A673 (cell line): Measurements from ENCODE around the gene SKA2. TPM values are rescaled to one million over a fixed set of nuclear protein-coding genes. Genes with fewer than 3 reads are reported as not detected.
"Not testable (repeated sequence)": the region's sequence is repeated elsewhere in the genome, so short reads cannot be mapped to it uniquely, and the experiment has no call there.

Experiments used
- BruUV-seq: library from RNA; stranded (reverse); fragments of 400-500 nt; replicated peaks from 2 replicates; lab custom pipeline; 2021; lab: Mats Ljungman, UMichigan
- CTCF ChIA-PET: fragments of 300-600 bp; sonication (Branson Sonifier 250); formaldehyde crosslinking; loops from one replicate; lab custom pipeline; 2022; ENCODE audit warnings: antibody characterized with exemption; lab: Charles Lee
- POLR2A ChIA-PET: fragments of 300-600 bp; sonication (Branson Sonifier 250); formaldehyde crosslinking; loops from one replicate; lab custom pipeline; 2022; ENCODE audit warnings: antibody characterized with exemption; ENCODE audit not compliant: low non-redundant PET; lab: Charles Lee
- DNase-seq: peaks from one replicate; pipeline ENCODE4 v3.0.0-alpha.2; 2015; ENCODE audit warnings: low spot score
- H3K27ac ChIP-seq: fragments of 200-600 bp; sonication (generic); 2 replicates; pipeline ENCODE4 v1.5.1; 2016; ENCODE audit warnings: mixed run types, low read depth, mild to moderate bottlenecking, mixed read lengths, antibody characterized with exemption, low read length; ENCODE audit not compliant: poor library complexity, severe bottlenecking
- H3K27me3 ChIP-seq: fragments of 200-600 bp; sonication (generic); replicated peaks from 2 replicates; pipeline ENCODE4 v1.6.1; 2017; ENCODE audit warnings: mixed run types, low read depth, mild to moderate bottlenecking, mixed read lengths, antibody characterized with exemption, low read length; ENCODE audit not compliant: insufficient read depth, poor library complexity
- H3K36me3 ChIP-seq: fragments of 200-600 bp; sonication (generic); 2 replicates; pipeline ENCODE4 v1.6.1; 2016; ENCODE audit warnings: mixed run types, mild to moderate bottlenecking, mixed read lengths, antibody characterized with exemption, low read length; ENCODE audit not compliant: insufficient read depth, poor library complexity, severe bottlenecking
- H3K4me1 ChIP-seq: fragments of 200-600 bp; sonication (generic); 2 replicates; pipeline ENCODE4 v1.6.1; 2017; ENCODE audit warnings: mixed run types, mild to moderate bottlenecking, mixed read lengths, antibody characterized with exemption, low read length; ENCODE audit not compliant: insufficient read depth, poor library complexity, severe bottlenecking
- H3K4me3 ChIP-seq: fragments of 200-600 bp; sonication (generic); 2 replicates; pipeline ENCODE4 v1.5.1; 2016; ENCODE audit warnings: low read depth, mixed run types, mild to moderate bottlenecking, mixed read lengths, low read length; ENCODE audit not compliant: poor library complexity, severe bottlenecking
- H3K9me3 ChIP-seq: fragments of 200-600 bp; sonication (generic); 2 replicates; pipeline ENCODE4 v1.6.1; 2016; ENCODE audit warnings: mixed run types, low read depth, mild to moderate bottlenecking, mixed read lengths, antibody characterized with exemption, low read length; ENCODE audit not compliant: poor library complexity, severe bottlenecking
- EZH2 ChIP-seq: fragments of 200-600 bp; sonication (generic); IDR thresholded peaks from 2 replicates; pipeline ENCODE4 v1.6.1; 2017; ENCODE audit warnings: borderline replicate concordance, low read depth, mild to moderate bottlenecking, mixed read lengths, antibody characterized with exemption, low read length; ENCODE audit not compliant: poor library complexity, severe bottlenecking
- intact Hi-C: fragments of 100-400 bp; cut with micrococcal nuclease; formaldehyde crosslinking; loops from one replicate; pipeline ENCODE4 v1.10.0; 2022; ENCODE audit not compliant: unreplicated experiment
- total RNA-seq: library from RNA; stranded (reverse); gene quantifications from 2 replicates; pipeline ENCODE4 v1.2.3, GENCODE V29; 2021
- TF ChIP-seq, protein P1 (sequence below): fragments of 300-800, 200-600 bp; sonication (generic); conservative IDR thresholded peaks from 2 replicates; pipeline ENCODE4 v1.5.1; 2017; ENCODE audit warnings: low read depth, mild to moderate bottlenecking, antibody characterized with exemption, low read length, moderate library complexity, mixed read lengths

Gene SKA2
- total RNA-seq, 1 experiment from 2014 or later = 127 TPM

DNA sequence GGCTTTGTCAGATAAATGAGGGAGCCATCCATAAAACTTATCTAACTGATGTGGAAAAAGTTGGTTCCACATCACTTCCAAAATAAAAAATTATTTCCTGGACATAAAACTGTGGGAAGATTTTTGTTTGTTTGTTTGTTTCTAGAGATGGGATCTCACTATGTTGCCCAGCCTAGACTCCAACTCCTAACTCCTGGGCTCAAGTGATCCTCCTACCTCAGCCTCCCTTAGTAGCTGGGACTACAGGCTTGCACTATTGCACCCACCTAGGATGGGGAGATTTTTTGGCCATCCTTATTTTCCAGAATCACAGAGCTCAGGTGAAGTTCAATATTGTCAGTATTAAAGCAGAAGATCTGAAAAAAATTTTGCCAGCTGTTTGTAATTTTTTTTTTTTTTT lies 31.0 kb upstream of the SKA2 start:
- Histone ChIP-seq H3K9me3 (no peaks in the 10 kb centered on the region), H3K27ac (no peak overlapping the region), H3K36me3 (peaks cover 48% of the 10 kb centered on the region), H3K4me1 (no peaks in the 10 kb centered on the region), H3K4me3 (no peak overlapping the region), H3K27me3 (no peaks in the 10 kb centered on the region)
- no peak for TF ChIP-seq EZH2
- TF ChIP-seq, protein P1, sequence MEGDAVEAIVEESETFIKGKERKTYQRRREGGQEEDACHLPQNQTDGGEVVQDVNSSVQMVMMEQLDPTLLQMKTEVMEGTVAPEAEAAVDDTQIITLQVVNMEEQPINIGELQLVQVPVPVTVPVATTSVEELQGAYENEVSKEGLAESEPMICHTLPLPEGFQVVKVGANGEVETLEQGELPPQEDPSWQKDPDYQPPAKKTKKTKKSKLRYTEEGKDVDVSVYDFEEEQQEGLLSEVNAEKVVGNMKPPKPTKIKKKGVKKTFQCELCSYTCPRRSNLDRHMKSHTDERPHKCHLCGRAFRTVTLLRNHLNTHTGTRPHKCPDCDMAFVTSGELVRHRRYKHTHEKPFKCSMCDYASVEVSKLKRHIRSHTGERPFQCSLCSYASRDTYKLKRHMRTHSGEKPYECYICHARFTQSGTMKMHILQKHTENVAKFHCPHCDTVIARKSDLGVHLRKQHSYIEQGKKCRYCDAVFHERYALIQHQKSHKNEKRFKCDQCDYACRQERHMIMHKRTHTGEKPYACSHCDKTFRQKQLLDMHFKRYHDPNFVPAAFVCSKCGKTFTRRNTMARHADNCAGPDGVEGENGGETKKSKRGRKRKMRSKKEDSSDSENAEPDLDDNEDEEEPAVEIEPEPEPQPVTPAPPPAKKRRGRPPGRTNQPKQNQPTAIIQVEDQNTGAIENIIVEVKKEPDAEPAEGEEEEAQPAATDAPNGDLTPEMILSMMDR = no peak
- intact Hi-C loops = no loop called here
- DNase-seq = no peak
- no TSS peak for BruUV-seq
- POLR2A ChIA-PET = interaction anchor here (0.7 kb wide), 1 partner anchor 555 kb away, joined by 3 read pairs; no protein-coding TSS in a partner anchor
- CTCF ChIA-PET = no interaction called here

DNA sequence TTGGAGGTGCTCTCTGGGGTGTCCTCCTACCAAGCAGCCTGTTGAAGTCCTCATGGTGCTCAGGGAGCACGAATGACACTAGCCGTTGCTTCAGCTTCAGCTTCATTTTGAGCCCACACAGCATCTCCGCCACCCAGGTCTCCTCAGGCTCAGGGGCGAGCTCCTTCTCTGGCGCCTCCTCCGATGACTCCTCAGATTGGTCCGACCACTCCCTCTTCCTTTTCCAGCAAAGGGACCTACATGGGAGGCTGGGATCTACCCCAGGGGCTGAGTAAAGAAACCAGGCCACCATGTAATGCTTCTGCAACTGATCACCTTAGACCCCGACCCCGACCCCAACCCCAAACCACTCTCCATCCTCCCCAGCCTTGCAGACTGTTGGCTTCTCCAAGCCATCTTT lies 26.5 kb upstream of the SKA2 start:
- Histone ChIP-seq H3K36me3 (peaks cover 26% of the 10 kb centered on the region), H3K27me3 (no peaks in the 10 kb centered on the region), H3K27ac (no peak overlapping the region), H3K4me1 (no peaks in the 10 kb centered on the region), H3K4me3 (no peak overlapping the region), H3K9me3 (no peaks in the 10 kb centered on the region)
- intact Hi-C loops = no loop called here
- ChIA-PET CTCF (no interaction called here), POLR2A (no interaction called here)
- DNase-seq = no peak
- BruUV-seq = no TSS peak
- TF ChIP-seq EZH2 = no peak
- TF ChIP-seq, protein P1 = no peak

DNA sequence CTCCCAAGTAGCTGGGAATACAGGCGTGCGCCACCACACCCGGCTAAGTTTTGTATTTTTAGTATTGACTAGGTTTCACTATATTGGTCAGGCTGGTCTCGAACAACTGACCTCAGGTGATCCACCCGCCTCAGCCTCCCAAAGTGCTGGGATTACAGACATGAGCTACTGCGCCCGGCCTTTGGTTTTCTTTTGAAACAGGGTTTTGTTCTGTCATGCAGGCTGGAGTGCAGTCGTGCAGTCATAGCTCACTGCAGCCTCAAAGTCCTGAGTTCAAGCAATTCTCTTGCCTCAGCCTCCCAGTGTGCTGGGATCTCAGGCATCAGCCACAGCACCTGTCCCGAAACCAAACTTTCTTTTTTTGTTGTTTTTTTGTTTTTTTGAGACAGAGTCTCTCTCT lies 25.6 kb upstream of the SKA2 start:
- Histone ChIP-seq H3K4me1 (no peaks in the 10 kb centered on the region), H3K36me3 (peaks cover 18% of the 10 kb centered on the region), H3K4me3 (no peak overlapping the region), H3K9me3 (no peaks in the 10 kb centered on the region), H3K27ac (no peak overlapping the region), H3K27me3 (no peaks in the 10 kb centered on the region)
- intact Hi-C loops = no loop called here
- ChIA-PET POLR2A (no interaction called here), CTCF (no interaction called here)
- TF ChIP-seq, protein P1 = no peak
- no peak for TF ChIP-seq EZH2
- DNase-seq = no peak
- no TSS peak for BruUV-seq

DNA sequence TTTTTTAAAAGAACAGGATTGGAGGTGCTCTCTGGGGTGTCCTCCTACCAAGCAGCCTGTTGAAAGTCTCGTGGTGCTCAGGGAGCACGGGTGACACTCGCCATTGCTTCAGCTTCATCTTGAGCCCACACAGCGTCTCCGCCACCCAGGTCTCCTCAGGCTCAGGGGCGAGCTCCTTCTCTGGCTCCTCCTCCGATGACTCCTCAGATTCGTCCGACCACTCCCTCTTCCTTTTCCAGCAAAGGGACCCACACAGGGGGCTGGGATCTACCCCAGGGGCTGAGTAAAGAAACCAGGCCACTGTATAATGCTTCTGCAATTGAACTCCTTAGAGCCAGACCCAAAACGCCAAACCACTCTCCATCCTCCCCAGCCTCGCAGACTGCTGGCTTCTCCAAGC lies 24.6 kb upstream of the SKA2 start:
- H3K36me3 ChIP-seq = not testable (repeated sequence)

More for the DNA sequence above, 24.6 kb upstream of the SKA2 start:
- H3K4me3 ChIP-seq, H3K27me3 ChIP-seq, H3K27ac ChIP-seq, POLR2A ChIA-PET, BruUV-seq, H3K4me1 ChIP-seq, H3K9me3 ChIP-seq, DNase-seq, CTCF ChIA-PET, intact Hi-C loops: not testable (repeated sequence)
